ENCODE measurements around the gene INPP5K. TPM values are rescaled to one million over a fixed set of nuclear protein-coding genes. Genes with fewer than 3 reads are reported as not detected.
A peak's percentile ranks its signal among the peaks of the same experiment; 100 is the strongest.

The INPP5K gene
- total RNA-seq, 1 donor from 2014 or later = 40.9 TPM

GRCh38 chr17:1490643-1491442, 25.6 kb downstream of the INPP5K start:
- Mint-ChIP-seq H3K9me3 (ENCODE audit: unreplicated experiment) (no peaks in the 10 kb centered on the region), H3K4me3 (ENCODE audit: unreplicated experiment) (peak overlapping the region; percentile 87), H3K4me1 (ENCODE audit: unreplicated experiment) (peaks cover 28% of the 10 kb centered on the region), H3K27me3 (ENCODE audit: unreplicated experiment) (peaks cover 24% of the 10 kb centered on the region), H3K27ac (ENCODE audit: unreplicated experiment) (peak overlapping the region; percentile 28), H3K36me3 (ENCODE audit: low read depth, unreplicated experiment) (peaks cover 16% of the 10 kb centered on the region)
- no peak for TF ChIP-seq CTCF (IDR thresholded peaks at IDR 0.05; ENCODE audit: unreplicated experiment)
- peak; percentile 56 for DNase-seq (ENCODE audit: low spot score)

- H3K4me3 Mint-ChIP-seq (ENCODE audit: unreplicated experiment) = peak overlapping the region; percentile 40
- peaks cover 27% of the 10 kb centered on the region for H3K4me1 Mint-ChIP-seq (ENCODE audit: unreplicated experiment)
- peaks cover 8% of the 10 kb centered on the region for H3K36me3 Mint-ChIP-seq (ENCODE audit: low read depth, unreplicated experiment)
- H3K9me3 Mint-ChIP-seq (ENCODE audit: unreplicated experiment) = no peaks in the 10 kb centered on the region
- H3K27me3 Mint-ChIP-seq (ENCODE audit: unreplicated experiment) = peaks cover 27% of the 10 kb centered on the region
- TF ChIP-seq CTCF (IDR thresholded peaks at IDR 0.05; ENCODE audit: unreplicated experiment) = no peak
- H3K27ac Mint-ChIP-seq (ENCODE audit: unreplicated experiment) = peak overlapping the region; percentile 67
- DNase-seq (ENCODE audit: low spot score) = no peak
Observed at GRCh38 chr17:1488826-1489270, 27.6 kb downstream of the INPP5K start.

- Mint-ChIP-seq H3K9me3 (ENCODE audit: unreplicated experiment) (no peaks in the 10 kb centered on the region), H3K4me3 (ENCODE audit: unreplicated experiment) (peak overlapping the region; percentile 85), H3K27me3 (ENCODE audit: unreplicated experiment) (peaks cover 29% of the 10 kb centered on the region), H3K4me1 (ENCODE audit: unreplicated experiment) (peaks cover 20% of the 10 kb centered on the region), H3K36me3 (ENCODE audit: low read depth, unreplicated experiment) (peaks cover 13% of the 10 kb centered on the region), H3K27ac (ENCODE audit: unreplicated experiment) (peak overlapping the region; percentile 67)
- DNase-seq (ENCODE audit: low spot score) = peak; percentile 87
- no peak for TF ChIP-seq CTCF (IDR thresholded peaks at IDR 0.05; ENCODE audit: unreplicated experiment)
Observed at GRCh38 chr17:1487939-1488825, 28.2 kb downstream of the INPP5K start.

GRCh38 chr17:1486802-1487695, 29.4 kb downstream of the INPP5K start:
- H3K4me1 Mint-ChIP-seq (ENCODE audit: unreplicated experiment) = peaks cover 18% of the 10 kb centered on the region
- no peak overlapping the region for H3K27ac Mint-ChIP-seq (ENCODE audit: unreplicated experiment)
- H3K27me3 Mint-ChIP-seq (ENCODE audit: unreplicated experiment) = peaks cover 33% of the 10 kb centered on the region
- H3K9me3 Mint-ChIP-seq (ENCODE audit: unreplicated experiment) = no peaks in the 10 kb centered on the region
- peaks cover 16% of the 10 kb centered on the region for H3K36me3 Mint-ChIP-seq (ENCODE audit: low read depth, unreplicated experiment)
- H3K4me3 Mint-ChIP-seq (ENCODE audit: unreplicated experiment) = peak overlapping the region; percentile 65
- no peak for TF ChIP-seq CTCF (IDR thresholded peaks at IDR 0.05; ENCODE audit: unreplicated experiment)
- DNase-seq (ENCODE audit: low spot score) = peak; percentile 31
